Islet precursor cell (in vitro differentiated cells): ENCODE data around the gene POLR2F.

Experiments
- DNase-seq: peaks from one replicate; pipeline ENCODE4 v3.0.0-alpha.2; 2018

The POLR2F gene

GRCh38 chr22:37982938-37983859 is 29.7 kb downstream of the POLR2F start:
- peak; percentile 82 for DNase-seq

- DNase-seq: no peak
Measured at GRCh38 chr22:37983860-37984791, 30.6 kb downstream of the POLR2F start, which contains the start of gene SOX10. SOX10 (minus strand) TSS chr22:37984555; CDS start chr22:37983784, 771 bp downstream.

- no peak for DNase-seq
Measured at GRCh38 chr22:37985050-37985585, 31.6 kb downstream of the POLR2F start.

GRCh38 chr22:37985751-37986281 is 32.3 kb downstream of the POLR2F start:
- DNase-seq: no peak

GRCh38 chr22:37986371-37986770 is 32.9 kb downstream of the POLR2F start:
- DNase-seq: no peak

- DNase-seq: no peak
Measured at GRCh38 chr22:37989146-37990045, 35.9 kb downstream of the POLR2F start.

- DNase-seq: no peak
Measured at GRCh38 chr22:37990301-37990700, 36.8 kb downstream of the POLR2F start.

- DNase-seq: no peak
Measured at GRCh38 chr22:37990862-37991261, 37.4 kb downstream of the POLR2F start.

GRCh38 chr22:37991731-37992442 is 38.4 kb downstream of the POLR2F start:
- no peak for DNase-seq

GRCh38 chr22:37994049-37994448 is 40.5 kb downstream of the POLR2F start:
- DNase-seq: no peak

- DNase-seq: no peak
Measured at GRCh38 chr22:37994982-37995381, 41.5 kb downstream of the POLR2F start.

- DNase-seq: no peak
Measured at GRCh38 chr22:37995460-37995859, 42.0 kb downstream of the POLR2F start.

- no peak for DNase-seq
Measured at GRCh38 chr22:37996079-37996478, 42.6 kb downstream of the POLR2F start.

GRCh38 chr22:37996515-37997246 is 43.2 kb downstream of the POLR2F start:
- DNase-seq: no peak

GRCh38 chr22:37998543-37998942 is 45.0 kb downstream of the POLR2F start:
- DNase-seq: no peak

GRCh38 chr22:37999236-37999635 is 45.7 kb downstream of the POLR2F start:
- no peak for DNase-seq

GRCh38 chr22:37999640-38000272 is 46.3 kb downstream of the POLR2F start:
- DNase-seq: no peak

- DNase-seq: no peak
Measured at GRCh38 chr22:38005943-38006342, 52.4 kb downstream of the POLR2F start.

GRCh38 chr22:38006906-38007305 is 53.4 kb downstream of the POLR2F start:
- no peak for DNase-seq

GRCh38 chr22:38007330-38007902 is 53.9 kb downstream of the POLR2F start:
- DNase-seq: no peak
